ENCODE data around the gene TMEM47. TPM values are rescaled to one million over a fixed set of nuclear protein-coding genes. Genes with fewer than 3 reads are reported as not detected.

The TMEM47 gene
- polyA plus RNA-seq, 1 donor from 2014 or later, result 29.1 TPM

GRCh38 chrX:34657726-34658070 lies 613 bp upstream of the TMEM47 start:
- Histone ChIP-seq H3K79me2 (replicated peaks; ENCODE audit: insufficient read depth, low read length) (peaks cover 29% of the 10 kb centered on the region), H3K4me2 (ENCODE audit: low read length) (peak overlapping the region; percentile 44), H3K27me3 (ENCODE audit: insufficient read depth, low read depth, low read length) (no peaks in the 10 kb centered on the region), H3K9ac (ENCODE audit: low read length) (peak overlapping the region; percentile 72), H2AFZ (ENCODE audit: low read depth, low read length) (peak overlapping the region; percentile 40), H3K4me3 (ENCODE audit: low read length) (peak overlapping the region; percentile 75), H3F3A (ENCODE audit: insufficient read depth, low read length, poor library complexity, severe bottlenecking) (no peaks in the 10 kb centered on the region), H4K20me1 (ENCODE audit: insufficient read depth) (no peaks in the 10 kb centered on the region), H3K27ac (ENCODE audit: low read length) (peak overlapping the region; percentile 24), H3K36me3 (ENCODE audit: insufficient read depth, low read length) (no peaks in the 10 kb centered on the region), H3K9me3 (ENCODE audit: low read length) (no peaks in the 10 kb centered on the region), H3K9me2 (ENCODE audit: insufficient read depth, low read length) (no peaks in the 10 kb centered on the region)
- TF ChIP-seq EP300 (conservative IDR thresholded peaks at IDR 0.05; ENCODE audit: poor library complexity, severe bottlenecking), result no peak
- TF ChIP-seq REST (IDR thresholded peaks at IDR 0.05; ENCODE audit: borderline replicate concordance), result no peak
- TF ChIP-seq EZH2 (IDR thresholded peaks at IDR 0.05; ENCODE audit: borderline replicate concordance, insufficient read depth, low read length, poor library complexity, severe bottlenecking), result no peak
- no peak for TF ChIP-seq MXI1 (conservative IDR thresholded peaks at IDR 0.05; ENCODE audit: poor library complexity, severe bottlenecking)

- Histone ChIP-seq H3K9me3 (ENCODE audit: low read length) (no peaks in the 10 kb centered on the region), H3K4me2 (ENCODE audit: low read length) (no peak overlapping the region)
Observed at GRCh38 chrX:34656467-34656841, 631 bp downstream of the TMEM47 start.

More at GRCh38 chrX:34656467-34656841, 631 bp downstream of the TMEM47 start:
- Histone ChIP-seq H4K20me1 (ENCODE audit: insufficient read depth) (no peaks in the 10 kb centered on the region), H3K9ac (ENCODE audit: low read length) (peak overlapping the region; percentile 72), H2AFZ (ENCODE audit: low read depth, low read length) (no peak overlapping the region), H3K36me3 (ENCODE audit: insufficient read depth, low read length) (no peaks in the 10 kb centered on the region), H3K4me3 (ENCODE audit: low read length) (peak overlapping the region; percentile 75), H3K27me3 (ENCODE audit: insufficient read depth, low read depth, low read length) (no peaks in the 10 kb centered on the region), H3K9me2 (ENCODE audit: insufficient read depth, low read length) (no peaks in the 10 kb centered on the region), H3K27ac (ENCODE audit: low read length) (peak overlapping the region; percentile 66), H3F3A (ENCODE audit: insufficient read depth, low read length, poor library complexity, severe bottlenecking) (no peaks in the 10 kb centered on the region), H3K79me2 (replicated peaks; ENCODE audit: insufficient read depth, low read length) (peaks cover 42% of the 10 kb centered on the region)
- no peak for TF ChIP-seq CTCF (IDR thresholded peaks at IDR 0.05; ENCODE audit: poor library complexity, severe bottlenecking)
- TF ChIP-seq MXI1 (conservative IDR thresholded peaks at IDR 0.05; ENCODE audit: poor library complexity, severe bottlenecking), result no peak
- no peak for TF ChIP-seq POLR2AphosphoS5 (IDR thresholded peaks at IDR 0.05)
- TF ChIP-seq EZH2 (IDR thresholded peaks at IDR 0.05; ENCODE audit: borderline replicate concordance, insufficient read depth, low read length, poor library complexity, severe bottlenecking), result no peak
- TF ChIP-seq EP300 (conservative IDR thresholded peaks at IDR 0.05; ENCODE audit: poor library complexity, severe bottlenecking), result no peak
- no peak for TF ChIP-seq RAD21 (conservative IDR thresholded peaks at IDR 0.05)
- TF ChIP-seq SMC3 (conservative IDR thresholded peaks at IDR 0.05; ENCODE audit: poor library complexity), result no peak
- TF ChIP-seq TAF1 (IDR thresholded peaks at IDR 0.05; ENCODE audit: low read depth), result no peak
- TF ChIP-seq REST (IDR thresholded peaks at IDR 0.05; ENCODE audit: borderline replicate concordance), result no peak
